SK-N-MC (cell line): Measurements from ENCODE around the gene OSBPL10.

Experiments used
- EZH2 ChIP-seq: fragments of 200-600 bp; sonication (generic); IDR thresholded peaks from one replicate; pipeline ENCODE4 v1.6.1; 2017; ENCODE audit warnings: antibody characterized with exemption
- POLR2AphosphoS5 ChIP-seq: IDR thresholded peaks from 2 replicates; pipeline ENCODE4 v1.6.1; 2012; ENCODE audit warnings: mild to moderate bottlenecking, low read depth, low read length, borderline replicate concordance

DNA sequence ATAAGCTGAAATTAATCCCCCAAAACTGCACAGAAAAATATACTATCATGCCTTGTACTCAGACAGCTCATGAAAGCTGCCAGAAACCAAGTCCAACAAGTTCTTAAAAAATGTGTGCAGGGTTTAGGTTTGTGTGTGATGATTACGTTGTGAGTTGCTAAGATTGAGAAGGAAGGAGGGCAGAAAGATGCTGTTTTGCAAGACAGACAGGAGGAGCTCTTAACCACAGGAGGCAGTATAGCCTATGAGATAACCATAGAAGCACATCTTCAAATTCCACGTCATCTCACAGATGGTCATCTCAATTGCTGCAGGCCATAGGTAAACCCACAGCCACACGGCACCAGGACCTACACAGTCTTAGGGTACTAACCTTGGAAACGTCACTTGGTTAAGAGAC is 256.4 kb downstream of the OSBPL10 start:
- no peak for TF ChIP-seq EZH2
- TF ChIP-seq POLR2AphosphoS5, result no peak
